Astrocyte of the spinal cord (primary cell): ENCODE results near the gene HIBCH.
A peak's percentile ranks its signal among the peaks of the same experiment; 100 is the strongest.
"Not testable (repeated sequence)": the region's sequence is repeated elsewhere in the genome, so short reads cannot be mapped to it uniquely, and the experiment has no call there.

ENCODE experiments used
- DNase-seq: peaks from one replicate; pipeline ENCODE4 v3.0.0; 2011; ENCODE audit warnings: low read depth, low spot score
- H3K4me3 ChIP-seq: 2 replicates; pipeline ENCODE4 v1.5.1; 2011; ENCODE audit warnings: low read depth, mild to moderate bottlenecking, low read length, moderate library complexity
- CTCF ChIP-seq: IDR thresholded peaks from 2 replicates; pipeline ENCODE4 v1.5.1; 2012; ENCODE audit warnings: low read depth, mild to moderate bottlenecking, low read length, inconsistent platforms
- in situ Hi-C: cut with HindIII; loops from 2 replicates; pipeline ENCODE4 v1.10.0; 2017; ENCODE audit warnings: low sequenced_read_pairs

HIBCH gene

GRCh38 chr2:190165491-190165890 lies 154.1 kb downstream of the HIBCH start:
- no peak for DNase-seq
- TF ChIP-seq CTCF = no peak
- no peak overlapping the region for H3K4me3 ChIP-seq
- in situ Hi-C loops = no loop called here

GRCh38 chr2:190162851-190163250 lies 156.8 kb downstream of the HIBCH start:
- H3K4me3 ChIP-seq = no peak overlapping the region
- no peak for TF ChIP-seq CTCF
- DNase-seq = no peak
- in situ Hi-C loops = no loop called here

- no peak overlapping the region for H3K4me3 ChIP-seq
- in situ Hi-C loops = no loop called here
- no peak for TF ChIP-seq CTCF
- peak; percentile 71 for DNase-seq
Measured at GRCh38 chr2:190159453-190159852, 160.2 kb downstream of the HIBCH start.

- in situ Hi-C loops = no loop called here
- H3K4me3 ChIP-seq = no peak overlapping the region
- TF ChIP-seq CTCF = no peak
- DNase-seq = no peak
Measured at GRCh38 chr2:190158798-190159434, 160.7 kb downstream of the HIBCH start.

- in situ Hi-C loops, DNase-seq, H3K4me3 ChIP-seq: not testable (repeated sequence)
Measured at GRCh38 chr2:190157613-190158528, 161.8 kb downstream of the HIBCH start.

GRCh38 chr2:190156530-190157212 lies 163.0 kb downstream of the HIBCH start:
- in situ Hi-C loops = no loop called here
- TF ChIP-seq CTCF = no peak
- DNase-seq = no peak
- no peak overlapping the region for H3K4me3 ChIP-seq
